CD4-positive, alpha-beta T cell (primary cell): ENCODE results near the gene QPCTL. TPM values are rescaled to one million over a fixed set of nuclear protein-coding genes. Genes with fewer than 3 reads are reported as not detected.

ENCODE experiments used
- ATAC-seq: fragments of 200-7000 bp; cut with Tn5 transposase; one replicate; pipeline ENCODE4 v1.10.0; 2022; ENCODE audit warnings: mild to moderate bottlenecking; ENCODE audit not compliant: poor library complexity
- CTCF ChIA-PET: fragments of 350-600 bp; sonication (Branson Sonifier 250); formaldehyde crosslinking; loops from one replicate; lab custom pipeline; 2021; ENCODE audit warnings: antibody characterized with exemption, inconsistent platforms; lab: Charles Lee
- POLR2A ChIA-PET: fragments of 350-600 bp; sonication (Branson Sonifier 250); formaldehyde crosslinking; loops from one replicate; lab custom pipeline; 2021; ENCODE audit warnings: antibody characterized with exemption, inconsistent platforms; lab: Charles Lee
- DNase-seq, 14 experiments: peaks; one replicate each; pipeline ENCODE4 v3.0.0-alpha.2; 2013 to 2020; ENCODE audit warnings: mixed read lengths in 2 of 14
- H3K27ac ChIP-seq, 2 donors: one replicate each; pipeline versions ENCODE4 v1.5.1 to v1.7.0; 2013; ENCODE audit warnings: low read length in 2 of 2, low read depth in 1 of 2, mild to moderate bottlenecking in 1 of 2
- H3K27me3 ChIP-seq, 2 experiments: 1 replicate in 1 of 2; 2 replicates in 1 of 2; pipeline versions ENCODE4 v1.6.1 to v1.7.0; 2013; ENCODE audit warnings: low read length in 2 of 2, control low read depth in 1 of 2, mild to moderate bottlenecking in 1 of 2, moderate library complexity in 1 of 2; ENCODE audit not compliant: insufficient read depth in 2 of 2, control insufficient read depth in 1 of 2
- H3K36me3 ChIP-seq: one replicate; pipeline ENCODE4 v1.6.1; 2013; ENCODE audit warnings: low read length, control low read depth; ENCODE audit not compliant: insufficient read depth
- H3K4me1 ChIP-seq: one replicate; pipeline ENCODE4 v1.6.1; 2013; ENCODE audit warnings: low read length, control low read depth; ENCODE audit not compliant: insufficient read depth
- H3K4me3 ChIP-seq: one replicate; pipeline ENCODE4 v1.5.1; 2013; ENCODE audit warnings: mild to moderate bottlenecking, low read length, moderate library complexity
- H3K9me3 ChIP-seq, 2 experiments: 1 replicate in 1 of 2; 2 replicates in 1 of 2; pipeline versions ENCODE4 v1.6.1 to v1.7.0; 2013; ENCODE audit warnings: low read length in 2 of 2, mild to moderate bottlenecking in 2 of 2, control low read depth in 1 of 2, moderate library complexity in 1 of 2; ENCODE audit not compliant: control insufficient read depth in 1 of 2, insufficient read depth in 1 of 2
- H3K27ac Mint-ChIP-seq: one replicate; pipeline ENCODE4 v1.8.0; 2020; ENCODE audit warnings: mixed read lengths
- H3K27me3 Mint-ChIP-seq: one replicate; pipeline ENCODE4 v1.8.0; 2021; ENCODE audit warnings: mixed read lengths
- H3K36me3 Mint-ChIP-seq: one replicate; pipeline ENCODE4 v1.8.0; 2021; ENCODE audit warnings: low read depth, mixed read lengths
- H3K4me1 Mint-ChIP-seq: one replicate; pipeline ENCODE4 v1.8.0; 2021; ENCODE audit warnings: low read depth, mixed read lengths
- H3K4me3 Mint-ChIP-seq: one replicate; pipeline ENCODE4 v1.8.0; 2020; ENCODE audit warnings: mild to moderate bottlenecking, mixed read lengths
- H3K9me3 Mint-ChIP-seq: one replicate; pipeline ENCODE4 v1.8.0; 2020; ENCODE audit warnings: mixed read lengths
- CTCF ChIP-seq: fragments of 200-600 bp; IDR thresholded peaks from one replicate; pipeline ENCODE4 v1.8.0; 2022; ENCODE audit warnings: antibody characterized with exemption, mild to moderate bottlenecking
- intact Hi-C, 2 experiments: fragments of 100-400 bp; cut with DNase I in 1 of 2; cut with micrococcal nuclease in 1 of 2; formaldehyde crosslinking; loops; one replicate each; pipeline versions ENCODE4 v1.15.1 to v1.9.0; 2023 to 2025; cut with DNase I, micrococcal nuclease
- total RNA-seq, 174 experiments: library from RNA in 2 of 174; stranded (reverse) in 2 of 174; gene quantifications; one replicate each; pipeline ENCODE4 v1.2.3 and lab custom pipeline; 2021 to 2026

QPCTL gene
- total RNA-seq, 2 experiments from 2014 or later = 3.7 to 5.0 TPM

GRCh38 chr19:45705710-45706415 is 13.4 kb downstream of the QPCTL start:
- Mint-ChIP-seq H3K27ac (no peak overlapping the region), H3K4me3 (no peak overlapping the region), H3K36me3 (peaks cover 22% of the 10 kb centered on the region), H3K9me3 (no peaks in the 10 kb centered on the region), H3K4me1 (peaks cover 11% of the 10 kb centered on the region), H3K27me3 (no peaks in the 10 kb centered on the region)
- H3K9me3 ChIP-seq = no peaks in the 10 kb centered on the region
- H3K4me3 ChIP-seq = no peak overlapping the region
- ChIA-PET POLR2A (interaction anchor here (1.1 kb wide), 1 partner anchor 11 kb away, joined by 3 read pairs; no protein-coding TSS in a partner anchor), CTCF (interaction anchor here (2.1 kb wide), 1 partner anchor 12 kb away, joined by 5 read pairs; no protein-coding TSS in a partner anchor)
- H3K27ac ChIP-seq = no peak overlapping the region
- ATAC-seq = no peak
- H3K4me1 ChIP-seq = peaks cover 7% of the 10 kb centered on the region
- TF ChIP-seq CTCF = no peak
- H3K27me3 ChIP-seq = no peaks in the 10 kb centered on the region
- no peak for DNase-seq
- H3K36me3 ChIP-seq = peaks cover 18% of the 10 kb centered on the region
- intact Hi-C loops = no loop called here

GRCh38 chr19:45710356-45711130 is 18.1 kb downstream of the QPCTL start:
- H3K27me3 ChIP-seq = no peaks in the 10 kb centered on the region
- ATAC-seq = no peak
- H3K9me3 Mint-ChIP-seq = no peaks in the 10 kb centered on the region
- peaks cover 21% of the 10 kb centered on the region for H3K4me1 Mint-ChIP-seq
- H3K27ac Mint-ChIP-seq = no peak overlapping the region
- intact Hi-C loops = no loop called here
- peaks cover 19% of the 10 kb centered on the region for H3K36me3 Mint-ChIP-seq
- peaks cover 12% of the 10 kb centered on the region for H3K4me1 ChIP-seq
- no peak for TF ChIP-seq CTCF
- CTCF ChIA-PET = interaction anchor here (0.5 kb wide), 1 partner anchor 948 kb away, joined by 3 read pairs; no protein-coding TSS in a partner anchor
- DNase-seq = no peak
- no peaks in the 10 kb centered on the region for H3K27me3 Mint-ChIP-seq
- peaks cover 0 to 5% of the 10 kb centered on the region in 2 experiments for H3K9me3 ChIP-seq
- POLR2A ChIA-PET = interaction anchor here (1.8 kb wide), 1 partner anchor 18 kb away, joined by 7 read pairs; the partner anchor contains the start of genes QPCTL and SNRPD2
- peaks cover 32% of the 10 kb centered on the region for H3K36me3 ChIP-seq
- no peak overlapping the region for H3K4me3 ChIP-seq
- H3K4me3 Mint-ChIP-seq = no peak overlapping the region
- no peak overlapping the region for H3K27ac ChIP-seq

GRCh38 chr19:45711851-45712698 is 19.6 kb downstream of the QPCTL start:
- Mint-ChIP-seq H3K4me3 (no peak overlapping the region), H3K36me3 (peaks cover 23% of the 10 kb centered on the region), H3K4me1 (peaks cover 34% of the 10 kb centered on the region), H3K27me3 (no peaks in the 10 kb centered on the region), H3K9me3 (no peaks in the 10 kb centered on the region), H3K27ac (no peak overlapping the region)
- H3K9me3 ChIP-seq = peaks cover 0 to 5% of the 10 kb centered on the region in 2 experiments
- no peak overlapping the region for H3K27ac ChIP-seq
- no peak overlapping the region for H3K4me3 ChIP-seq
- no peak for TF ChIP-seq CTCF
- peaks cover 32% of the 10 kb centered on the region for H3K36me3 ChIP-seq
- ChIA-PET CTCF (no interaction called here), POLR2A (no interaction called here)
- no peaks in the 10 kb centered on the region for H3K27me3 ChIP-seq
- DNase-seq (peak in 1 of 14 experiments; percentile 32), ATAC-seq (no peak)
- intact Hi-C loops = no loop called here
- H3K4me1 ChIP-seq = peaks cover 19% of the 10 kb centered on the region
